G401.6 (cell line): ENCODE measurements around the gene ZBTB39.
"Not testable (repeated sequence)": the region's sequence is repeated elsewhere in the genome, so short reads cannot be mapped to it uniquely, and the experiment has no call there.

Experiments
- FAIRE-seq: peaks from 2 replicates; lab custom pipeline; 2012; peaks lifted over from hg19 to GRCh38; lab: Jason Lieb, UNC

Gene ZBTB39

GRCh38 chr12:56999456-56999855 is 6.9 kb downstream of the ZBTB39 start:
- FAIRE-seq = no peak

DNA sequence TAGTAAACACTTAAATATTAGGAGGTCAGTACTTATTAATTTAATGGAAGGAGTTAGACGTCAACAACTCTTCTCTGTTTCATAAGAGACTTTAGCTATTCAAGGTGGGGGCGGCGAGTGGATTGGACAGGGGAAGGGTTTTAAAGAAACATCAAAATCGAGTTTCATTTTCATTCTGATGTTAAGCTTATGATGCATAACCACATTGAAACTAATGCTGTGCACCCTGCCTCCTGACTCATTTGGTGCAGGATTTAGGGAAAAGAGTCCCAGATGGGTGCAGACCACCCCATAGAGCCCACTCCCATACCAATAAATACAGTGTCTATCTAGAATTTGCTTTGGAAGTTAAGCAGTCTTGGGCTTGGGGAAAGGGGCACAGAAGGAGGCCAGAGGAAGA is 7.4 kb downstream of the ZBTB39 start:
- no peak for FAIRE-seq

- FAIRE-seq = no peak
These were observed 8.0 kb downstream of the ZBTB39 start for GRCh38 chr12:56998316-56998715.

DNA sequence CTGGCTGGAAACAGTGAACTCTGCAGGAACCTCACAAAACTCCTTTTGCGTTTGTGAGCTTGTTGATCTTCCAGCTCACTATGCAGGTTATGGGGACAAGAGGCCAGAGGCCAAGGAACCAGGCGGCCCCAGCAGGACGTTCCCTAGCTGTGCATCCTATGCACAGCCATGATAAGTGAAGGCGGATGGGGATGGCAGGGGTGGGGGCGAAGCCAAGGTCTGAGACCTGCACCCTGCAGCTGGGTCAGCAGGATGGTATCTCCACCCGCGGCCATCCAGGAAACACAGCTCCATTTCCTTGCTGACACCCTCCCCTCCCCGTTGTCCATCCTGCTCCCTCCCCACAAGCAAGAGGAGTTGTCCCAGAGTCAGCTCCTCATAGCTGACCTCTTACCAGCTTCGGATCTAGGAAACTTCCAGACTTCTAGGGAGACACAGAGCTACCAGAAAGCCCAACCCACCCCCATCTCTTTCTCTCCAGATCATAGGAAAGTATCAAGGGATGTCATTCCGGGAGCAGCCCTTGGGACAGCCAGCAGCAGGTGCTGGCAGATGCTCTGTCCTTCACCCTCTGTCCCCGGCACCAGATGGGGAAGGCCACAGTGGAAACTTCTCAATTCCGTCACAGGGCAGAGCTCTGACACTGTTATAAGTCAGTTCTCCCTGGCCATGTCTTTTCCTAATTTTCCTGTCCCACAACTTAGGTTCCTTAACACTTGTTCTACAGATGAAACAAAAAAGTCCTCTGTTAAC is 9.4 kb downstream of the ZBTB39 start:
- no peak for FAIRE-seq

DNA sequence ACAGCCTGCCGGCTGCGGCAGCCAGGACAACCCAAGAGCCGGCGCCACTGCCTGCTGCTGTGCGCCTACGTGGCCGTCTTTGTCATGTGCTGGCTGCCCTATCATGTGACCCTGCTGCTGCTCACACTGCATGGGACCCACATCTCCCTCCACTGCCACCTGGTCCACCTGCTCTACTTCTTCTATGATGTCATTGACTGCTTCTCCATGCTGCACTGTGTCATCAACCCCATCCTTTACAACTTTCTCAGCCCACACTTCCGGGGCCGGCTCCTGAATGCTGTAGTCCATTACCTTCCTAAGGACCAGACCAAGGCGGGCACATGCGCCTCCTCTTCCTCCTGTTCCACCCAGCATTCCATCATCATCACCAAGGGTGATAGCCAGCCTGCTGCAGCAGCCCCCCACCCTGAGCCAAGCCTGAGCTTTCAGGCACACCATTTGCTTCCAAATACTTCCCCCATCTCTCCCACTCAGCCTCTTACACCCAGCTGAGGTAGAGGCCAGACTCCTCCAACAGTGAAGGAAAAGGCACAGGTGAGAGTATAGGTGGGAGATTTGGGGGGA is 10.3 kb downstream of the ZBTB39 start:
- no peak for FAIRE-seq

DNA sequence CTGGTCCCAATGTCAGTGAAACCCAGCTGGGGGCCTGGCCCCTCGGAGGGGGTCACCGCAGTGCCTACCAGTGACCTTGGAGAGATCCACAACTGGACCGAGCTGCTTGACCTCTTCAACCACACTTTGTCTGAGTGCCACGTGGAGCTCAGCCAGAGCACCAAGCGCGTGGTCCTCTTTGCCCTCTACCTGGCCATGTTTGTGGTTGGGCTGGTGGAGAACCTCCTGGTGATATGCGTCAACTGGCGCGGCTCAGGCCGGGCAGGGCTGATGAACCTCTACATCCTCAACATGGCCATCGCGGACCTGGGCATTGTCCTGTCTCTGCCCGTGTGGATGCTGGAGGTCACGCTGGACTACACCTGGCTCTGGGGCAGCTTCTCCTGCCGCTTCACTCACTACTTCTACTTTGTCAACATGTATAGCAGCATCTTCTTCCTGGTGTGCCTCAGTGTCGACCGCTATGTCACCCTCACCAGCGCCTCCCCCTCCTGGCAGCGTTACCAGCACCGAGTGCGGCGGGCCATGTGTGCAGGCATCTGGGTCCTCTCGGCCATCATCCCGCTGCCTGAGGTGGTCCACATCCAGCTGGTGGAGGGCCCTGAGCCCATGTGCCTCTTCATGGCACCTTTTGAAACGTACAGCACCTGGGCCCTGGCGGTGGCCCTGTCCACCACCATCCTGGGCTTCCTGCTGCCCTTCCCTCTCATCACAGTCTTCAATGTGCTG is 11.0 kb downstream of the ZBTB39 start:
- FAIRE-seq = no peak

- FAIRE-seq = no peak
These were observed 12.1 kb downstream of the ZBTB39 start for GRCh38 chr12:56994231-56994746.

GRCh38 chr12:56993346-56993745 is 13.0 kb downstream of the ZBTB39 start:
- no peak for FAIRE-seq

GRCh38 chr12:56991319-56992246 is 14.8 kb downstream of the ZBTB39 start:
- no peak for FAIRE-seq

- FAIRE-seq = no peak
These were observed 15.6 kb downstream of the ZBTB39 start for GRCh38 chr12:56990648-56991318.

DNA sequence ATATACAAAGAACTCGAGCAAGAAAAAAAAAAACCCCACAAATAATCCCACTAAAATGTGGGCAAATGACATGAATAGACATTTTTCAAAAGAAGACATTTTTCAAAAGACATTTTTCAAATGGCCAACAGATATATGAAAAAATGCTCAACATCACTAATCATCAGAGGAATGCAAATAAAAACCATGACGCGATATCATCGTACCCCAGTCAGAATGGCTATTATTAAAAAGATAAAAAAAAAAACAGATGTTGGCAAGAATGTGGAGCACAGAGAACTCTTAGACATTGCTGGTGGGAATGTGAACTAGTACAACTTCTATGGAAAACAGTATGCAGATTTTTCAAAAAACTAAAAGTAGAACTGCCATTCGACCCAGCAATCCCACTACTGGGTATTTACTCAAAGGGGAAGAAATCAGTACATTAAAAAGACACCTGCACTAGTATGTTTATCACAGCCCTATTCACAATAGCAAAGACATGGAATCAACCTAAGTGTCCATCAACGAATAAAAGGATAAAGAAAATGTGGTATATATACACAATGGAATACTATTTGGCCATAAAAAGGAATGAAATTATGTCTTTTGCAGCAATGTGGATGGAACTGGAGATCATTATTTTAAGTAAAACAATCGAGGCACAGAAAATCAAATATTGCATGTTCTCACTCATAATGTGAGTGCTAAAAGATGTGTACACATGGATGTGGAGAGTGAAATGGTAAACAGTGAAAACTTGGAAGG is 16.3 kb downstream of the ZBTB39 start:
- FAIRE-seq = no peak

- FAIRE-seq = no peak
These were observed 18.1 kb downstream of the ZBTB39 start for GRCh38 chr12:56988207-56988739.

DNA sequence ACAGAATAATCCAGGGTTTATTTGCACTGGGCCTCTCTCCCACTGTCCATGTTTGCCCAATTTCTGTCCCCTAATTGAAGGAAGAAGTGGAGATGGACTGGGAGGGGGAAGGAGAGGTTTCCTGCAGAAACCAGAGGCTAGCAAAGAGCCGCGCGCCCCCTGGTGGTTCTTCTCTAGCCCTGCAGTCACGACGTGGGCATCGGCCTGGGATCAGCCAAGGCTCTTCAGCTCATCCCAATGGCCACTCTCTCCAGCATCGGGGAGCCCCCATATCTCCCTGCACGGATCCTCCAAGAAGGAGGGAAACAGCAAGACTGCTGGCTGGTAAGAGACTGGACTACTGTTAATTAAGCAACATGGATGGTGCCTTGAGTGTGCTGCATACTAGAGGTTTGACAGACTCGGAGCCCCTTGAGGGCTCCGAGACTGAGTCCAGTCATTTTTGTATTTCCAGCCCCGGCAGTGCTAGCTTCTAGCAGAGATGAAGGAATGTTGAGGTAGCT is 18.7 kb downstream of the ZBTB39 start:
- no peak for FAIRE-seq

- FAIRE-seq = no peak
These were observed 19.3 kb downstream of the ZBTB39 start for GRCh38 chr12:56987011-56987410.

- FAIRE-seq = not testable (repeated sequence)
These were observed 20.6 kb downstream of the ZBTB39 start for GRCh38 chr12:56985714-56986113.

GRCh38 chr12:56983386-56983785 is 23.0 kb downstream of the ZBTB39 start:
- no peak for FAIRE-seq

DNA sequence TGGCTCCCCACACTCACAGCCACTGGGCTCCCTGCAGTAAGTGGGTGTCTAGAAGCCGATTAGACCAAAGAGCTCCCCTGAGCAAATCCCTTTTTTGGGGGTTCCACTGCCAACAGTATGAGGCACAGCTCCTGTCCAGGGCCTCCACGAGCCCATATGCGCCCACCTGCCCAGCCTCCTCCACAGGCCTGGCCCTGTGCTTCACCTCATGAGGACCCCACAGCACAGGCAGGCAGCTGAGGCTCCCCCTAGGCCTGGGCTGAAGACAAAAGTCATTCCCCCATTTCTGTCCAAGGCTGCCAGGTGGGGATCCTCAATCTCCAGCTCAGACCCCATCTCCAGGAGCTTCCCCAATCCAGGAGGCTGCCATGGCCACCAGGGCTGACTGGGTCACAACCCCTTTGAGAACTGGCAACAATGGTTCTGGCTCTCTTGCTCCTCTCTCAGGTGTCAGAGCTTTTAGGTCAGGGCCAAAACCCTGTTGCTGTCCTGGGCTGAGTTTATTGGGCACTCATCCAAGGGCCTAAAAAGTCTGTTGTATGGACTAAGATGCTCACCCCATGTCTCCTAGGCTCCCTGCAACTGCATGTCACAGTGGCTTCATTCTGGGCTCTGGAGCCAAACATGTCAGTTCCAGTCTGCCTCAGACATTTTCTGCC is 23.6 kb downstream of the ZBTB39 start:
- not testable (repeated sequence) for FAIRE-seq

DNA sequence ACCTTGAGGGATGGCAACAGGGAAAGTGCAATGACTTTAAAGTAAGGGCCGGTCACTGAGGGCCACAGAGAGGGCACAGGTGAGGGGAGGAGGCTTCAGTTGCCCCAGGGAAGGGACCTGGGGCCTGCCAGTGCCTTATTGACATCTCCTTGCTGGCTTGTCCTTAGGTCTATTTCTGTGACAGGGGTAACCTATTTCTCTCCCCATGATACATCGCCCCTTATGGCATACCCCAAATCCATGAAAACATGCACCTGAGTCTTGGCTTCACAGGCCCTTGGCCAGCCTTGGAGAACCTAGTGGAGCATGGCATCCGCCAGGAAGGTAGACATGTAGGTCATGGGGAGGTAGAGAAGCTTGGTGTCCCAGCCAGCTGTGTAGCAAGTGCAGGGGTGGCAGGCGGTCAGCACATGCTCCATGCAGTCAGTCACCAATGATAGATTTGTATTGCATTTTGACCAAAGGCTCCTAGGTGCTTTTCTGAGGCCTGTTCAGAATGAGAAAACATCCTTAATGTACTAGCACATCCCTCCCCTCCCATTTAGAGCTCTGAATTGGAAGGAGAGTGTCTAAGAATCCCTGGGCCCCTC is 25.3 kb downstream of the ZBTB39 start:
- no peak for FAIRE-seq

- no peak for FAIRE-seq
These were observed 26.1 kb downstream of the ZBTB39 start for GRCh38 chr12:56980268-56980667.
